OCI-M2 (cell line): ENCODE measurements around the gene SLC66A2.

Experiments used
- DNase-seq: peaks from one replicate; lab custom pipeline; 2025; ENCODE audit not compliant: unreplicated experiment; lab: John Stamatoyannopoulos, UW

The SLC66A2 gene

GRCh38 chr18:79852561-79853302 lies 98.7 kb downstream of the SLC66A2 start:
- DNase-seq: no peak
